ENCODE data around the gene REEP6.

Gene REEP6

GRCh38 chr19:1457031-1457739 is 33.8 kb upstream of the REEP6 start:
- DNase-seq = no peak

- DNase-seq = no peak
These were observed 33.1 kb upstream of the REEP6 start for GRCh38 chr19:1457892-1458291.

- DNase-seq = no peak
These were observed 31.5 kb upstream of the REEP6 start for GRCh38 chr19:1459479-1459878.

GRCh38 chr19:1460033-1460995 is 30.7 kb upstream of the REEP6 start:
- no peak for DNase-seq

- DNase-seq = no peak
These were observed 29.1 kb upstream of the REEP6 start for GRCh38 chr19:1461862-1462261.

- DNase-seq = no peak
These were observed 25.6 kb upstream of the REEP6 start for GRCh38 chr19:1465191-1466016.

- DNase-seq = no peak
These were observed 24.9 kb upstream of the REEP6 start for GRCh38 chr19:1466018-1466460.

GRCh38 chr19:1466461-1467214 is 24.3 kb upstream of the REEP6 start:
- no peak for DNase-seq

GRCh38 chr19:1467215-1467489 is 23.8 kb upstream of the REEP6 start:
- DNase-seq = no peak

GRCh38 chr19:1467490-1468273 is 23.3 kb upstream of the REEP6 start:
- DNase-seq = no peak

GRCh38 chr19:1468274-1468820 is 22.6 kb upstream of the REEP6 start:
- no peak for DNase-seq

GRCh38 chr19:1468821-1469254 is 22.1 kb upstream of the REEP6 start:
- no peak for DNase-seq

- DNase-seq = no peak
These were observed 21.5 kb upstream of the REEP6 start for GRCh38 chr19:1469255-1470054.

- DNase-seq = no peak
These were observed 21.0 kb upstream of the REEP6 start for GRCh38 chr19:1470055-1470304.

GRCh38 chr19:1470305-1471009 is 20.5 kb upstream of the REEP6 start:
- no peak for DNase-seq

- no peak for DNase-seq
These were observed 19.9 kb upstream of the REEP6 start for GRCh38 chr19:1471010-1471514.

- no peak for DNase-seq
These were observed 19.3 kb upstream of the REEP6 start for GRCh38 chr19:1471515-1472160.

GRCh38 chr19:1472231-1473084 is 18.5 kb upstream of the REEP6 start:
- no peak for DNase-seq

Data from NCI-H446 (cell line).